AG08396 (cell line): ENCODE measurements around the gene IMP4.

Experiments
- DNase-seq: peaks from one replicate; pipeline ENCODE4 v3.0.0; 2012; ENCODE audit warnings: low spot score, mixed read lengths

The IMP4 gene

GRCh38 chr2:130336877-130337734 lies 5.6 kb upstream of the IMP4 start:
- DNase-seq: peak; percentile 84

- peak; percentile 64 for DNase-seq
Observed at GRCh38 chr2:130337735-130338325, 4.9 kb upstream of the IMP4 start.

DNA sequence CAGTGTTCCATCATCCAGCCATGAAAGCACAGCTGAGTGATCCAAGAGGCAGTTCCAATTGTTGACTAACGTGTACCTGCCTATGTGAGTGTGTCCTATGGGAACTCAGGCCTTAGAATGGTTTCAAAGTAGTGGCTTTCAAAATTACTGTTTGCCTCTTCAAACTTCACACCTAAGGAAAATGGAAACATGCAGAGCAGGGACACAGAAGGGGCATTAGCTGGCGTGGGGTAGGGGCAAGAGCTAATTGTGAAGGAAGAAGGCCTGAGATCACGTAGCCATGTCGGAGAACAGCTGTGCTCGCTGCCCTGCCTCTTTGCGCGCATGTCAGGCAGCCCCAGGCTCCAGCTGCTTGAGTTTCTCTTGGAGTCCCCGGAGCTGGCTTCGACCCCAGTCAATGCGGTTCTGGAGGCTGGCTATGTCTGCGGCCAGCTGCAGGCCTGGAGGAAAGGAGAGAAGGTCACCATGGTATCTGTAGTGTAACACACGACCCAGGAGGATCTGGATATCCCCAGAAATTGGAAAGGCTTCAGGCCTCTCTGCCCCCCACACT lies 3.8 kb upstream of the IMP4 start:
- DNase-seq: no peak

GRCh38 chr2:130339885-130340745 lies 2.6 kb upstream of the IMP4 start:
- DNase-seq: no peak

- DNase-seq: no peak
Observed at GRCh38 chr2:130341562-130342019, 1.1 kb upstream of the IMP4 start.

GRCh38 chr2:130342020-130342532 lies 621 bp upstream of the IMP4 start:
- DNase-seq: peak; percentile 92

GRCh38 chr2:130344578-130344977 lies 1.9 kb downstream of the IMP4 start:
- DNase-seq: no peak

GRCh38 chr2:130345091-130345490 lies 2.4 kb downstream of the IMP4 start:
- DNase-seq: no peak

GRCh38 chr2:130345611-130346010 lies 2.9 kb downstream of the IMP4 start:
- no peak for DNase-seq

DNA sequence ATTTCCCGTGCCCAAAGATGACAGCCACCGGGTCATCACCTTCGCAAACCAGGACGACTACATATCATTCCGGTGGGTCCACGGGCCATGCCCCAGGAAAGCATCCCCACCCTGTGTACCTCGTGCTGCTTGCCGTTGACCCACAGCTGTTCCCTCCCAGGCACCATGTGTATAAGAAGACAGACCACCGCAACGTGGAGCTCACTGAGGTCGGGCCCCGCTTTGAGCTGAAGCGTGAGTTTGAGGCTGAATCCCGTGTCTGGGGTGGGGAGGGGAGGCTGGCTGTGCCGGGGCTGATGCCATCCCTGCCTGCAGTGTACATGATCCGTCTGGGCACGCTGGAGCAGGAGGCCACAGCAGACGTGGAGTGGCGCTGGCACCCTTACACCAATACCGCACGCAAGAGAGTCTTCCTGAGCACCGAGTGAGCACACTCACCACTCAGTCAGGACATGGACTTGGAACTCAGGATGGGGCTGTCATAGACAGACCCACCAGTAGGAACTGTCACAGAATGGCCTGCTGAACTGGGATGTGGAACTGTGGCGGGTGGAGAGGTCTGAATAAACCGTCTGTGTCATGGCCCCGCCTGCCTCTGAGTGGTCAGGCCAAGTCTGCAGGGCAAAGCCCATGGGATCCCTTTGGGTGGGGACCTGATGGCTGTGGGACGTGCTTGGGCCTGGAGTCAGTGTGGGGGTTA lies 3.5 kb downstream of the IMP4 start:
- no peak for DNase-seq

GRCh38 chr2:130346741-130347066 lies 4.0 kb downstream of the IMP4 start:
- no peak for DNase-seq

- no peak for DNase-seq
Observed at GRCh38 chr2:130347220-130347925, 4.7 kb downstream of the IMP4 start.

- no peak for DNase-seq
Observed at GRCh38 chr2:130349174-130349573, 6.5 kb downstream of the IMP4 start.

DNA sequence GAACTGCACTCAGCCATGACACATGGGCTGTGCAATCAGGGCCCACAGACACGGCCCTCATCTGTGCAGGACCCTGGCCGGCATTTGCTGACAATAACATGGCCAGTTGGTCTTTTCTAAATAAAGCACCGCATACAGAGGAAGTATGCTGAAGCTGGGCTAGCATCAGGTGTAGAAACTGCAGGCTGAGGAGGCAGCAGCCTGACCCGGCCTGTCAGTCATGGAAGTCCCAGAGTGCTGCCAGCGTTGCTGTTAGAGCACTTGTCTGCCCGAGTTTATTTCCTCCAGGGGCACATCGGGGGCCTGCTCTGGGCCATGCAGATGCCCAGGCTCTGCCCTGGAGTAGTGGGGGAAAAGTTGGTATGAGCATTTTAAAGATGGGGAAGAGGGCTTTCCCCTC lies 9.0 kb downstream of the IMP4 start:
- DNase-seq: no peak

- DNase-seq: no peak
Observed at GRCh38 chr2:130352237-130352636, 9.5 kb downstream of the IMP4 start.

GRCh38 chr2:130353291-130354138 lies 10.8 kb downstream of the IMP4 start:
- no peak for DNase-seq

GRCh38 chr2:130354139-130354428 lies 11.4 kb downstream of the IMP4 start:
- no peak for DNase-seq

DNA sequence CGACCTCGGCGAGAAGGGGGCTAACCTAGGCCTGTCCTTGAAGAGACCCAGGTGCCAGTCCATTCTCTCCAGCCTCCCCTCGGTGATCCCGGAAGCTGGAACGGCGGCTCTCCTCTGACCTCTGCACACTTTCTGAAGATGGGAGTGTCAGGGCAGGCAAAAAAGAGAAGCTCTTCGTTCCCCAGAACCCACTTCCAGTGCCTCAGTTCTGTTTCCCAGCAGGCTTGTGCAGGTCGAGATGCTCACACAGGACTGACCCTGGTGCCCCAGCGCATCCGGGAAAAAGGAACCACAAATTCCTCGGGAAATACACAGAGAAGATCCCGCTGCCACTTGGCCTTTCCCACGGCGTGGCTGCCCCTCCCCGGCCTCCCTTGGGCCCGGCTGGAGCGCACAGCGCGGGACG lies 12.5 kb downstream of the IMP4 start:
- DNase-seq: no peak

GRCh38 chr2:130355578-130356431 lies 13.1 kb downstream of the IMP4 start, which contains the start of gene PTPN18:
Gene PTPN18, plus strand, starts transcription at chr2:130356056. Its CDS starts 52 bp downstream, at chr2:130356108.
- peak; percentile 97 for DNase-seq
